HG02973 (cell line): ENCODE results near the gene EXOC3L4.
"Not testable (repeated sequence)": the region's sequence is repeated elsewhere in the genome, so short reads cannot be mapped to it uniquely, and the experiment has no call there.

Experiments used
- ATAC-seq: cut with Tn5 transposase; IDR thresholded peaks from one replicate; pipeline ENCODE4 v1.9.1; 2021; ENCODE audit warnings: moderate library complexity; ENCODE audit not compliant: unreplicated experiment

The EXOC3L4 gene

DNA sequence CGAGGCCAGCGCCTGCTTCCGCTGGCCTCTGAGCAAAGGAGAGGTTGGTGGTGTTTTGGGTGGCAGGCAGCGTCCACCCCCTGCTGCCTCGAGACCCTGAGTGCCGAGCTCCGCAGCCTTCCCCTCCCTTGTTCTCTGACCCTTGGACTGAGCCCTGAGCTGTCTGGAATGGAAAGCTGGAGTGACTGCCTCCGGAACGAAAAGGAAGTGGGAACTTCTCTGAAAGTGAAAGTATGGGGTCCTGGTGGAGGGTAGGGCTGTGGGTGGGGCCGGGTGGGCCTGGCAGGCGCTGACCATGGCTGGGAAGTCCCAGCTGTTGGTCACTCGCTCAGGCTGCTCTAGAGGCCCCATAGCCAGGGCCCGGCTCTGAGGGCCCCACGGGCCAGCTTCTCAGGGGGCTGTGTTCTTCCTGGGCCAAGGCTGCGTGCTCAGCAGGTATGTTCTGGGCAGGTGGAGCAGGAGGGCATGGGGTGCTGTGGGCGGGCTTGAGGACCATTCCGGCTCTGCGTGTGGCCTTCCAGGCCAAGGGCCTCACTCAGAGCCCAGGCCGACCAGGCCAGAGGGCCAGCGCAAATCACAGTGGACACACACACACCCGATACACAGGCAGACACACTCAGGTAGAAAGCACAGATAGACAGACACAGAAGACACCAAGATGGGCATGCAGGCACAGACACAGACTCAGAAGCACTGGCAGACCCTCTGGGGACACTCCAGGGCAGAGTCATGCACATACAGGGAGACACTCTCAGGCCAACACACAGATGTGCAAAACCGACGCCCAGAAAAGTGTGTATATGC is at the start of gene EXOC3L4:
Gene EXOC3L4 (plus strand): TSS at position 320 of the 804 bp plus-strand sequence. CDS start 5,495 bp downstream, outside the sequence.
- ATAC-seq: no peak

DNA sequence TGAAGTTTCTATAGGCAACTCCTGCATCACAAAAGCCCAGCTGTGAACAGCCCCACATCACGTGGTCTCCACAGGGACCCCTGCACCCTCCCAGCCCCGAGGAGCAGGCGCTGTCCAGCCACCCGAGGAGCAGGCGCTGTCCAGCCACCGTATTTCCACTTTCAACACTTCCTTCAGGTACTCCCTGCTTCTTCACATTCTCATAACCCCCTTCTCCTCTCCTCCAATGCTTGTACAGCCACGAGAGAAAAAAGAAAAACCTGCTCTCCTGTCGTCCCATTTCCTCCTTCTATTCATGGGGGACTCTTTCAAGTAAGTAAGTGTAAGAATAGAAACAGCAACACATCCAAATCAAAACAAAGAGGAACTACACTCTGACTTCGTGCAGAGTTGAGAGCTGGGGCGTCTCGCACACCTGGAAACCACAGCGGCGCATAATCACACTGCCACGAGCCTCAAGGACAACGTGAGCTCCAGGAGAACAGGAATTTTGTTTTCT is 49.1 kb upstream of the EXOC3L4 start:
- no peak for ATAC-seq

DNA sequence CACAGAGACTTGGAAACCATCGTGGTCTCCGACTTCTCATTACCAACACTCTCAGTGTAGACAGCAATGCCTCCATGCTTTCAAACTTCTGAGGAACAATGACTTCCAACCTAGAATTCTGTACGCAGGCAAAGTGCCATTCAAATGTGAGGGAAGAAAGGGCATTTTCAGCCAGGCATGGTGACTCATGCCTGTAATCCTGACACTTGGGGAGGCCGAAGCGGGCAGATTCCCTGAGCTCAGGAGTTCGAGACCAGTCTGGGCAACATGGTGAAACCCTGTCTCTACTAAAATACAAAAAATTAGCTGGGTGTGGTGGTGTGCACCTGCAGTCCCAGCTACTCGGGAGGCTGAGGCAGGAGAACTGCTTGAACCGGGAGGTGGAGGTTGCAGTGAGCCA is 47.1 kb upstream of the EXOC3L4 start:
- ATAC-seq: not testable (repeated sequence)

DNA sequence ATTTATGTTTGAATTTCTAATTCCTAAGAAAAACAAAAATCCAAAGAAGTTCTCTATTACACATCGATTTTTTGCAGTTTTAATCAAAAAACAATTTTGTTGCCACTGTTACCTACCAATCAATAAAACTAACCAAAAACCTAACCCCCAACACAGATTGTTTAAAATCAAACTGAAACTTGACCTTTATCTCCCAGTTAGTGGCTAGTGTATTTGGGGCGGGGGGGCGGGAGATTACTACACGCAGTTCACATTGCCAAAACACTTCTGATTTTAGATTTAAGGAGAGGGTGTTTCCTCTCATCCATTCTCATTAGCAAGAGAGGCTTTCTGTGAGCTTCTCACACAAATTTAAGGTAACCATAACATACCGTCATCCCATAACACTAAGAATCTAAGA is 43.6 kb upstream of the EXOC3L4 start:
- ATAC-seq: no peak

DNA sequence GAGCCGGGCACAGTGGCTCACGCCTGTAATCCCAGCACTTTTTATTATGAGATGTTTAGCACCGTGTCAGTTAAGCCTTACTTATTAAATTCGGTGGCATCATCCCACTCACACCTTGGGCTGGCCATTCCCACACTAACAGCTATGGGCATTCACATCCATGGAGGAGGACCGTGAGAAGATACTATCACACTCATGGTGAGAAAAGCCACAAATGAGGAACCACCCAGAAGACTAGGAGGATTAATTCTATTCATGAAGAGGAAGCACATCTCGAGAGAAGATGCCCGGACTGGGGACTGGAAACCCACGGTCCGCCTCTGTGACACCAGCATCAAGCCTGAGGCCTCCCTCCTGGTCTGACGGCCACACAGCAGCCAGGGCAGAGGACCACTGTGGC is 42.1 kb upstream of the EXOC3L4 start:
- no peak for ATAC-seq

DNA sequence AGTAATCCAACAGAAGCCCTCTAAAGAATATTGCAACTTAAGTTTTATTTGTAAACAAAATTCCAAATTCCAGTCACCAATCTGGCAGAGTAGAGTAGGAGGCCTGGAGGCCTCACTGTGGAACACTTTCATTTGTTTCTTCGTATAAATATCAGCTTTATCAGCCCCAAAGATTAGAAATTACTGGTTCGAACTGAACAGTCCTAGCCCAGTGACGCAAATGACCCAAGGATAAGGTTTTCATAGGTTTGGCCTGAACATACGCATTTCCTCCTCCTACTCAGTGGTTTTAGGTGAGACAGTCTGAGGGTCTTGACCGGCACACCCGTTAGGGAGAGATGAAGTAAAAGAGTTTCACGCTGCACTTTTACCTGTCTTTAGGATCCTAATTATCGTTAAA is 38.8 kb upstream of the EXOC3L4 start:
- ATAC-seq: no peak

DNA sequence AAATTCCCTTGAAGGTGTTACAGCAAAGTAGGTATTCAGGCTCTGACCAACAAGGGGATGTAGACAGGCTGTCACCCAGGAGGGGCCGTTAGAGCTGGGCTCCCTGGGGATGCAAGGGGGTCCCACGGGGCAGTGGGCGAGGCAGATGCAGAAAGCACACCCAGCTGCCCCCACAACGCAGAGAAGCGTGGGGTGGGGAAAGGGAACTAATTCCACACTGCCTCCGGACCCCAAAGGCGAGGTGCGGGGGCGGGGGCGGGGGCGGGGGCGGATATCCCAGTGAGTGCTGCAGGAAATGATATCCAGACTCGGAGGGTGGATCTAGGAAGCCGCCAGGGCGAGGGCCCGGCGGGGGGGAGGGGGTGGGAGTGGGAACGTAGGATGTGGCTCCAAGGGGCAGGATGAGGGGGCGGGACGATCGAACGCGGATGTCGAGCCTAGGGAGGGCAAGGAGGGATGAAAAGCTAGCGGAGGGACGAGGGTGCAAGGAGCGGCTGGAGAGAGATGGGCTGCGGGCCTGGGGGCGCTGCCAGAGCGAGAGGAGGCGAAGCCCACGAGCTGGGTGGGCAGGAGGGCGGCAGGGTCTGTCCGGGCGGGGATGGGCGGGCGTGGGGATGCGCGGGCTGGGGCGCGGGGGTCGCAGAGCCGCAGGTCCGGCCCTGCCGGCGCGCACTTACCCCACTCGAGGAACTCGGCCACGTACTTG is 38.0 kb upstream of the EXOC3L4 start:
- no peak for ATAC-seq

DNA sequence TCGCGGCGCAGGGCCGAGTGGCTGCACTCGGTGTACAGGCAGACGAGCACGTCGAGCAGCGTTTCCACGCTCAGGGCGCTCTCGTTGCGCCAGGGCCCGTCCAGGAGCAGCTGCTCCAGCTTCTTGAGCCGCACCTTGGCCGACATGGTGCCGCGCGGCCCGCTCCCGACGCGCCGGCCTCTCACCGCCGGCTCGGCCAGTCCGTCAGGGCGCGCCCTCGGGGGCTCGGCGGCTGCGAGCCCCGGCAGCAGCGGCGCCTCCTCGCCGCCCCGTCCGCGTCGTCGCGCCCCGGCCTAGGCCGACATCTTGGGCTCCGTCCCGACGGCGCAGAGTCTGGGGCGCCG is 37.5 kb upstream of the EXOC3L4 start:
- ATAC-seq: peak; percentile 22

DNA sequence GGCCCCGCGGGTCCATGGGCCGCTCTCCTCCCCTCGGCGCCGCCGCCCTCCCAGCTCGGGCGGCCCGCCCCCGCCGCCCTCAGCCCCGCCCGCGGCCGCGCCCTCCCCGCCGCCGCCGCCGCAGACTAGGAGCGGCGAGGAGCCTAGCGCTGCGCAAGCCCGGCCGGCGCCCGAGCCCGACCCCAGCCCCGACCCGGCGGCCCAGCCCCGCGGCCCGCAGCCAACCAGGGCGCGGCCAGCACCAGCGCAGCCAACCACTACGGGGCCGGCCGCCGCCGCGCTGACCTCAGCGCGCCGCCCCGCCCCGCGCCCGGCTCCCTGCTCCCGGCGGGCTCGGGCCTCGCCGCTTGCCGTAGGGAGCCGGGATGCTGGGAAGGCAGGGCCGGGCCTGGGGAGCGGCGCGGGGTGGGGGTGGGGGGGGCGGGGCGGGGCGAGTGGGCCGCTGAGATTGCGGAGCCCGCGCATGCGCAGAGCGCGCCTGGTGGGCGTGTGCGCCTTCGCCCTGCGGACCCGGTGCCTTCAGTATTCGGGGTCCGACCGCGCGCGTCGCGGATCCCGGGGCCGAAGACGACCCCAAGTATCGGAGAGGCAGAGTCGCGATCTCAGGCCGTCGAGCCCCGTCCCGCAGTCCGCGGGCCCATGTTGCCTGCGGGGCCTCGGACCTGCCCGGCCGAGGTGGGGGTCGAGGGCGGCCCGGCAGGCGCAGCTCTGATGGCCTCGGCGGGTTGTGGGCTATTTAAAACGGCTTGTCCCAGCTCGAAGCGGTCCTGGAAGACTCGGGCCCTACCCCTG is 37.0 kb upstream of the EXOC3L4 start, which contains the start of gene CDC42BPB:
Gene CDC42BPB (minus strand): TSS at position 178 of the 792 bp plus-strand sequence. CDS start 376 bp downstream, outside the sequence.
- ATAC-seq: peak; percentile 71

DNA sequence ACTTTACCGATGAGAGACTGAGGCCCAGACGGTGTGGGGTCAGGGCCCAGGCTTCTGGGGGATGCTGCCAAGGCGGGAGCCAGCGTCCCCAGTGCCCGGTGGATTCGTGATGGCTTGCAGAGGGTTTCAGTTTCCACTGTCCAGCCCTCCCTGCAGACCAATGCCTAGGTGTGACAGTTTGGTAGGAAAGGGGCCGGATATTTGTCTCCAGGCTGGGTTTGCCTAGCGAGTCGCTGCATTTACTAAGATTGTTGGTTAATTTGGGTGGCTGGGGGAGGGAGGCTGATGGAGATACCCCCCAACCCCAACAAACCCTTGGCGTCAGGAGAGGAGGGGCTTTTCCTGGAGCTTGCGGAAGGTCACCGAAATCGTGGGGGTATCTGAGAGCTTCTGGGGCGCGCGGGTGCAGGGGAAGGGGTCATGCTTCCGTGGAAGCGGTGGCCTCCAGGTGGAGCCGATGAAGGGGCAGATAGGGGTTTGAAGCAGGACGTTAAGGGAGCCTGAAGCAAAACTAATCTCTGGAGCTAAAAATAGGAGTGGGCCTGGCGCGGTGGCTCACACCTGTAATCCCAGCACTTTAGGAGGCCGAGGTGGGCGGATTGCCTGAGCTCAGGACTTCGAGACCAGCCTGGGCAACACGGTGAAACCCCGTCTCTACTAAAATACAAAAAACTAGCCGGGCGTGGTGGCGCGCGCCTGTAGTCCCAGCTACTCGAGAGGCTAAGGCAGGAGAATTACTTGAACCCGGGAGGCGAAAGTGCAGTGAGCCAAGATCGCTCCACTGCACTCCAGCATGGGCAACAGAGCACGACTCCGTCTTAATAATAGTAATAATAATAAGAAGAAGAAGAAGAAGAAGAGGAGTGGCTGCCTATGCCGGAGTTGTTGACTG is 36.1 kb upstream of the EXOC3L4 start:
- ATAC-seq: no peak

DNA sequence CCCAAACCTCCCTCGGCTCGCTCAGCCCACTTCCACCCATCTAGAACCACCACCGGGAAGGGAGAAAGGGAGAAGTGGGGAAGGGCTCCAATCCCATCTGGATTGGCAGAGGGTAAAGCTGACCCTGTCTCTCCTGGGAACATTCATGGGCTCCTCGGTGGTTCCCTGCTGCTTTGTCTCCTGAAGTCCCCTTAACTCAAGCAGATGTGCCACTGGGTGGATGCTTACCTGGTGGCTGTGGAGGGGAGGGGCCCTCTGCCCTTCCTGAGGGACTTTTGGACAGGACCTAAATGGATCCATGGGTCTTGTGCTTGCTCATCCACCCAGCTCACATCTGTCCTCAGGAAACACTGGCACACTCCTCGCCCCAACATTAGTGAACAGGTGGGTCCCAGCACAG is 35.0 kb upstream of the EXOC3L4 start:
- ATAC-seq: no peak

DNA sequence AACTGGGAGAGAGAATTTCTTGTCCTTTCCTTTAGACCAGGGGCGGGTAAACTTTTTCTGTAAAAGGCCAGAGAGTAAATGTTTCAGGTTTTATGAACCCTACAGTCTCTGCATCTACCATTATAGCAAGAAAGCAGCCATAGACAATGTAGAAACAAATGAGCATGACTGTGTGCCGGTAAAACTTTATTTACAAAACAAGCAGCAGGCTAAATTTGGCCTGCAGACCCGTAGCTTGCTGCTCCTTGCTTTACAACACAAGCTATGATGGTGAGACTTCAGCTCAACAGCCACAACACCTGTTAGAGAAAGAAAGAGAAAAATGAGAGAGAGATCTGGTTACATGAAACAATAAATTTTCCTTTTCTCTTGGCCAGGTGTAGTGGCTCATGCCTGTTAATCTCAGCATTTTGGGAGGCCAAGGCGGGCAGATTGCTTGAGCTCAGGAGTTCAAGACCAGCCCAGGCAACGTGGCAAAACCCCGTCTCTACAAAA is 33.0 kb upstream of the EXOC3L4 start:
- no peak for ATAC-seq

DNA sequence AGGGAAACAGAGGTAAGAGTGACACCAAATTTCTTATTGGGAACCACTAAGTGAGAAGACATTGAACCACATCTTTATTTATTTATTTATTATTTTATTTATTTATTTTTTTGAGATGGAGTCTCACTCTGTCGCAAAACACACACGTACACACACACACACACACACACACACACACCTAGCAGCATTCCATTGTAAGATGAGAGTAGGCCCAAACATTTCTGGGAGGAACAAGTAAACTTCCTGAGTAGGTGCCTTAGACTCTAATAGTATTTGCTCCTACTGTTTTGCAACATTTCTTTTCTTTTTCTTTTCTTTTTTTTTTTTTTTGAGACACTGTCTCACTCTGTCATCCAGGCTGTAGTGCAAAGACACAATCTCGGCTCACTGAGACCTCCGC is 30.1 kb upstream of the EXOC3L4 start:
- ATAC-seq: no peak

DNA sequence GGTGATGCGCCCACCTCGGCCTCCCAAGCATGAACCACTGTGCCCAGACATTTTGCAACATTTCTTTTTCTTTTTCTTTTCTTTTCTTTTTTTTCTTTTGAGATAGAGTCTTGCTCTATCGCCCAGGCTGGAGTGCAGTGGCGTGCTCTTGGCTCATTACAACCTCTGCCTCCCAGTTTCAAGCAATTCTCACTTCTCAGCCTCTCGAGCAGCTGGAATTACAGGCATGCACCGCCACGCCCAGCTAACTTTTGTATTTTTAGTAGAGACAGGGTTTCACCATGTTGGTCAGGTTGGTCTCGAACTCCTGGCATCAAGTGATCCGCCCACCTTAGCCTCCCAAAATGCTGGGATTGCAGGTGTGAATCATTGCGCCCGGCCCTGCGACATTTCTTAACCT is 29.5 kb upstream of the EXOC3L4 start:
- ATAC-seq: no peak

DNA sequence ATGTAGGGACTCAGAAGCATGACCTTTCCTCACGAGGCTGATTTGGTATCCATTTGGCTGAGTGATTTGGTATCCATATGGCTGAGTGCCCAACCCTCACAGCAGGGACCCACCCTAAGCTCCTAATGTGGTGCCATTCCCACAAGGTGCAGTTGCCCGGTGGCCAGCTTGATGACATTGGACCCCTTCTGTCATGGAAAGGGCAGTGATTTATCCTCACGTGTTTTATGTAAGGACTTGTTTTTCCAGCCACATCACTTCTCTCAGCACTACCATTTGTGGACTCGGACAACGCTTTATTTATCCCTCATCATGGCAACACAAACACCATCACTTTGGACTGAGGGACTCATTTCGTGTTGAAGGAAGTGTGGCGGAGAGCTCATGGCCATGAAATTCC is 28.7 kb upstream of the EXOC3L4 start:
- ATAC-seq: no peak

DNA sequence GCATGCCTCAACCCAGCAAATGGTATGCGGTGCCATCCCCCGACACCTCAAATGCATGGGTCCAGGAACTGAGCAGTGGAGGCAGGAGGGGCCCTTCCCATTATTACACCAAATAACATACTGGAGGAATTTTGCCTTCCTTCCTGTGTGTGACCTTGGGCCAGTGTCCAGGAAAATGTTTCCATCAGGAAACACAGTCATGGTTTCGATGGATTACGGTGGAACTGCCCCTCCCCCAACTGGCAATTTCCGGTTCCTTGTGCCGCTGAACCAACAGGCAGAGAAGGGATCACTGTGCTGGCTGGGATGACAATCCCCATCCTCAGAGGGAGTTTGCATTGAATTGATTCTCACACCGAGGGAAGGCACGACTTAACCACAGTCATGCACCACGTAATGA is 28.1 kb upstream of the EXOC3L4 start:
- ATAC-seq: no peak

DNA sequence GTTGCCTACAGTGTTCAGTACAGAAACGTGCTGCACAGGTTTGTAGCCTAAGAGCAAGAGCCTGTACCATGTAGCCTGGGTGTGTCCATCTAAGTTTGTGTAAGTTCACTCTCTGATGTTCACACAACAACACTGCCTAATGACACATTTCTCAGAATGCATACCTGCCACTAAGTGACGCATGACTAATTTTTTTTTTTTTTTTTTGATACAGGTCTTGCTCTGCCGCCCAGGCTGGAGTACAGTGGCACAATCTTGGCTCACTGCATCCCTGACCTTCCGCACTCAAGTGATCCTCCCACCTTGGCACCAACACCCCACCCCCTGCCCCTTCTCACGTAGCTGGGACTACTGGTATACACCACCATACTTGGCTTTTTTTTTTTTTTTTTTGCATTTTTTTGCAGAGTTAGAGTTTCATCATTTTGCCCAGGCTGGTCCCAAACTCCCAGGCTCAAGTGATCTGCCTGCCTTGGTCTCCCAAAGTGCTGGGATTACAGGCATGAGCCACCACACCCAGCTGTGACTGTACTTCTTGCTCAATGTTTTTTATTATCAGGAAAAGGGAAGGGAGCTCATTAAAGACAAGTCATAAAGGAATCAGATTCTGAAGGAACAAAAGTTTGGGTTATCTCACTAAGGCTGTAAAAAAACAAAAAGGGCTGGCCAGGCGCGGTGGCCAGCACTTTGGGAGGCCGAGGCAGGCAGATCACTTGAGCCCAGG is 27.1 kb upstream of the EXOC3L4 start:
- ATAC-seq: no peak

DNA sequence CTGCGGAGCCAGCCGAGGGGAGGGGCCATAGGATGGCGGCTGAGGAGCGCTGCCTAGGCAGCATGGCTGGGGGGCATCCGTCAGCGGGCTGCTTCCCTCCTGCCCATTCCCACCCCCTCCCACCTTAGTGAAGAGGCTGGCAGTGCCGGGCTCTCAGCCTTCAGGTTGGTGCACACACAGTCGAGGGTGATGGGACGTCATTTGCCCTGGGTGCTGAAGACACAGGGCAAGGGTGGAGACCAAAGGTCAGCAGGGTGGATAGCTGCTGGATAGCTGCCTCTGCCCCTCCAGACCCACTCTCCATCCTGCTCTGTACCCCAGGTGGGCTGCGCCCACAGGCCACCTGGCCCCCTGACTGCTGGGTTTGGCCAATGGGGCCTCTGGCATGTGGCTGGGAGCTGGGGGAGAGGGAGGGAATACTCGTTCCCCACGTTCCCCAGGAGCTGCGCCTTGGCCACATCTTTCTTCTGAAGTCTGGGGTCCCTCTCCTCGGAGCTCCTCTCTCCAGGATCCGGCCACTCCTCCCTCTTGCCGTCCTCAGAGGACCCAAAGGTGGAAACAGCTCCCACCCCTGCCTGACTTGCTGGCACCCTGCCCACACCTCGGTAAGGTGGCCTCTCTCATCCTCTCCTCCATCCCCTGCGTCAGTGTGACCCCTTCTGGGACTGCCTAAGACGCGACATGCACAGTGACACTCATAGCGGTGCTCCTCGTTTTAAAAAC is 26.0 kb upstream of the EXOC3L4 start:
- ATAC-seq: no peak
